ENCODE data around the gene ZFYVE19.

- TF ChIP-seq POLR2AphosphoS5 (IDR thresholded peaks at IDR 0.05; ENCODE audit: insufficient read depth, low read depth, low read length) (no peak), CTCF (IDR thresholded peaks at IDR 0.05; ENCODE audit: extremely low read depth in 1 of 2, insufficient read depth in 1 of 2, low read depth in 1 of 2, low read length in 2 of 2) (no peak), MYC (IDR thresholded peaks at IDR 0.05; ENCODE audit: low read depth, low read length) (no peak), EZH2 (IDR thresholded peaks at IDR 0.05; ENCODE audit: borderline replicate concordance, low read depth, low read length, severe bottlenecking) (no peak), POLR2A (IDR thresholded peaks at IDR 0.05; ENCODE audit: low read depth, low read length) (no peak), MAX (IDR thresholded peaks at IDR 0.05; ENCODE audit: insufficient read depth, insufficient read length) (no peak)
These were observed 38.1 kb downstream of the ZFYVE19 start for GRCh38 chr15:40845036-40845435.

Data from endothelial cell of umbilical vein (primary cell).